ENCODE results near the gene MUS81. TPM values are rescaled to one million over a fixed set of nuclear protein-coding genes. Genes with fewer than 3 reads are reported as not detected.
A peak's percentile ranks its signal among the peaks of the same experiment; 100 is the strongest.

MUS81 gene
- total and polyA plus RNA-seq, 9 of the 15 experiments (the other 6 are each of a cell fraction or from before 2014, with no cell fraction given): 13.4 to 118 (median 53.7) TPM

GRCh38 chr11:65857500-65857852, 2.8 kb upstream of the MUS81 start (continued):
- TF ChIP-seq ELF2 (CRISPR knock-in tag; IDR thresholded peaks at IDR 0.05) (no peak), MYC (IDR thresholded peaks at IDR 0.05; ENCODE audit: low read depth, low read length) (peak; percentile 69), MYC (CRISPR knock-in tag; IDR thresholded peaks at IDR 0.05; ENCODE audit: borderline replicate concordance, low read depth) (peak; percentile 18; the same call in 1 of the 2 replicates), FOXK1 (CRISPR knock-in tag; IDR thresholded peaks at IDR 0.05; ENCODE audit: borderline replicate concordance) (no peak), RBM17 (IDR thresholded peaks at IDR 0.05; ENCODE audit: borderline replicate concordance, low read depth, low read length) (no peak), ZC3H11A (IDR thresholded peaks at IDR 0.05; ENCODE audit: low read depth, low read length) (no peak), THRAP3 (IDR thresholded peaks at IDR 0.05; ENCODE audit: borderline replicate concordance) (no peak), RBM34 (IDR thresholded peaks at IDR 0.05; ENCODE audit: borderline replicate concordance, insufficient read depth, low read length) (peak; percentile 82; the same call in 1 of the 2 replicates), ZNF12 (CRISPR knock-in tag; IDR thresholded peaks at IDR 0.05) (0 out of 2 replicates have a peak, but pooled peaks have one; percentile 20), RAD21 (CRISPR knock-in tag; conservative IDR thresholded peaks at IDR 0.05 in 1 of 2, IDR thresholded peaks at IDR 0.05 in 1 of 2) (no peak), POLR2A (conservative IDR thresholded peaks at IDR 0.05) (no peak), NKRF (IDR thresholded peaks at IDR 0.05; ENCODE audit: borderline replicate concordance) (no peak), EHMT2 (IDR thresholded peaks at IDR 0.05) (no peak), RHOXF2B (CRISPR knock-in tag; conservative IDR thresholded peaks at IDR 0.05) (no peak), FOXP1 (CRISPR knock-in tag; IDR thresholded peaks at IDR 0.05) (no peak), PURB (CRISPR knock-in tag; IDR thresholded peaks at IDR 0.05; ENCODE audit: low read depth) (no peak), ZBED1 (IDR thresholded peaks at IDR 0.05) (no peak), CREM (IDR thresholded peaks at IDR 0.05; ENCODE audit: low read depth) (no peak), HNRNPL (IDR thresholded peaks at IDR 0.05; ENCODE audit: low read depth, low read length) (peak; percentile 75; the same call in 1 of the 2 replicates), RFX5 (IDR thresholded peaks at IDR 0.05; ENCODE audit: low read depth, low read length) (no peak), SNAPC5 (CRISPR knock-in tag; IDR thresholded peaks at IDR 0.05) (no peak), CXXC5 (CRISPR knock-in tag; IDR thresholded peaks at IDR 0.05) (no peak), TSC22D4 (tag; IDR thresholded peaks at IDR 0.05) (no peak), RBM39 (optimal IDR thresholded peaks at IDR 0.05; ENCODE audit: low read depth, low read length) (no peak), FUS (optimal IDR thresholded peaks at IDR 0.05; ENCODE audit: low read depth, low read length) (peak; percentile 97), LARP7 (IDR thresholded peaks at IDR 0.05) (0 out of 2 replicates have a peak, but pooled peaks have one; percentile 26), PRPF4 (IDR thresholded peaks at IDR 0.05; ENCODE audit: insufficient read depth, low read depth, low read length, poor library complexity, severe bottlenecking) (peak; percentile 95), OTX1 (CRISPR knock-in tag; IDR thresholded peaks at IDR 0.05) (no peak), ZNF830 (CRISPR knock-in tag; IDR thresholded peaks at IDR 0.05) (no peak), GMEB1 (CRISPR knock-in tag; IDR thresholded peaks at IDR 0.05) (peak; percentile 8; the same call in 1 of the 2 replicates), STAT5B (CRISPR knock-in tag; IDR thresholded peaks at IDR 0.05) (no peak)
